ENCODE measurements around the gene TCAIM.

DNA sequence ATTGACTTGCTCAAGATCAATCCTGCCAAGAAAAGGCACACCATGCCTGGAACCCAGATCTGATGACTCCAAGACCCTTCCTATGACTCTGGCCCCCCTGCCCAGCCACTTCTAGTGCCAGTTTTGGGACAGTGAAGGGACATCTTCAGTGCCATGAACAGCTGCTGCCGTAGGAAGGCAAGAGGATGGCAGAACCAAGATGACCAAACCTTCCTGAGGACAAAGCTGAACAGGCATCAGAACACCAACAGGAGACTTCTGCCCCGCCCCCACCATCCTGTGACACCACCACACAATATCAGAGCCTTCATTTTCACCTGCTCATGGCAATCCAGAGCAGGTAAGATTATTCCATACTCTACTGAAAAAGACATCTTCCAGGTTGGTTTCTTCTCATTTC is 105.9 kb downstream of the TCAIM start:
- TF ChIP-seq CTCF (IDR thresholded peaks at IDR 0.05), result no peak
- no peak for TF ChIP-seq POLR2A (IDR thresholded peaks at IDR 0.05)

All from thyroid gland (tissue), 4 donors.